ENCODE results near the gene NTNG2. TPM values are rescaled to one million over a fixed set of nuclear protein-coding genes. Genes with fewer than 3 reads are reported as not detected.

Gene NTNG2
- total RNA-seq, 1 donor from 2014 or later = 2.4 TPM

GRCh38 chr9:132169672-132170392, 8.0 kb downstream of the NTNG2 start:
- Mint-ChIP-seq H3K4me1 (ENCODE audit: low read depth) (no peaks in the 10 kb centered on the region), H3K9me3 (ENCODE audit: low read depth) (no peaks in the 10 kb centered on the region), H3K27me3 (peaks cover 64% of the 10 kb centered on the region), H3K27ac (no peak overlapping the region), H3K4me3 (ENCODE audit: low read depth) (no peak overlapping the region), H3K36me3 (ENCODE audit: insufficient read depth) (no peaks in the 10 kb centered on the region)
- peak; percentile 86 for TF ChIP-seq CTCF (IDR thresholded peaks at IDR 0.05; ENCODE audit: unreplicated experiment)
- DNase-seq (ENCODE audit: low spot score, unreplicated experiment) = peak; percentile 60

- H3K9me3 Mint-ChIP-seq (ENCODE audit: low read depth) = no peaks in the 10 kb centered on the region
- TF ChIP-seq CTCF (IDR thresholded peaks at IDR 0.05; ENCODE audit: unreplicated experiment) = no peak
- H3K27ac Mint-ChIP-seq = no peak overlapping the region
- peaks cover 55% of the 10 kb centered on the region for H3K27me3 Mint-ChIP-seq
- no peaks in the 10 kb centered on the region for H3K4me1 Mint-ChIP-seq (ENCODE audit: low read depth)
- no peak for DNase-seq (ENCODE audit: low spot score, unreplicated experiment)
- H3K36me3 Mint-ChIP-seq (ENCODE audit: insufficient read depth) = no peaks in the 10 kb centered on the region
- H3K4me3 Mint-ChIP-seq (ENCODE audit: low read depth) = no peak overlapping the region
Observed at GRCh38 chr9:132171702-132172101, 9.8 kb downstream of the NTNG2 start.

- H3K9me3 Mint-ChIP-seq (ENCODE audit: low read depth) = no peaks in the 10 kb centered on the region
- H3K27ac Mint-ChIP-seq = no peak overlapping the region
- DNase-seq (ENCODE audit: low spot score, unreplicated experiment) = no peak
- H3K4me1 Mint-ChIP-seq (ENCODE audit: low read depth) = no peaks in the 10 kb centered on the region
- peaks cover 50% of the 10 kb centered on the region for H3K27me3 Mint-ChIP-seq
- no peaks in the 10 kb centered on the region for H3K36me3 Mint-ChIP-seq (ENCODE audit: insufficient read depth)
- H3K4me3 Mint-ChIP-seq (ENCODE audit: low read depth) = no peak overlapping the region
- TF ChIP-seq CTCF (IDR thresholded peaks at IDR 0.05; ENCODE audit: unreplicated experiment) = no peak
Observed at GRCh38 chr9:132172185-132172584, 10.3 kb downstream of the NTNG2 start.

- TF ChIP-seq CTCF (IDR thresholded peaks at IDR 0.05; ENCODE audit: unreplicated experiment) = no peak
- Mint-ChIP-seq H3K4me1 (ENCODE audit: low read depth) (no peaks in the 10 kb centered on the region), H3K27ac (no peak overlapping the region), H3K9me3 (ENCODE audit: low read depth) (no peaks in the 10 kb centered on the region), H3K36me3 (ENCODE audit: insufficient read depth) (no peaks in the 10 kb centered on the region), H3K4me3 (ENCODE audit: low read depth) (no peak overlapping the region), H3K27me3 (peaks cover 35% of the 10 kb centered on the region)
- no peak for DNase-seq (ENCODE audit: low spot score, unreplicated experiment)
Observed at GRCh38 chr9:132175431-132175830, 13.6 kb downstream of the NTNG2 start.

- Mint-ChIP-seq H3K36me3 (ENCODE audit: insufficient read depth) (no peaks in the 10 kb centered on the region), H3K9me3 (ENCODE audit: low read depth) (no peaks in the 10 kb centered on the region), H3K27me3 (peaks cover 38% of the 10 kb centered on the region), H3K4me3 (ENCODE audit: low read depth) (no peak overlapping the region), H3K4me1 (ENCODE audit: low read depth) (no peaks in the 10 kb centered on the region), H3K27ac (no peak overlapping the region)
- DNase-seq (ENCODE audit: low spot score, unreplicated experiment) = no peak
- no peak for TF ChIP-seq CTCF (IDR thresholded peaks at IDR 0.05; ENCODE audit: unreplicated experiment)
Observed at GRCh38 chr9:132176338-132176737, 14.5 kb downstream of the NTNG2 start.
